GM12878 (cell line): ENCODE data around the gene PRF1. TPM values are rescaled to one million over a fixed set of nuclear protein-coding genes. Genes with fewer than 3 reads are reported as not detected.

Source experiments
- ASH2L ChIP-seq: fragments of 300-600, 200-600 bp; sonication (generic); IDR thresholded peaks from 2 replicates; pipeline ENCODE4 v1.6.1; 2017; ENCODE audit warnings: low read depth, mild to moderate bottlenecking, borderline replicate concordance
- BCL11A ChIP-seq: IDR thresholded peaks from 2 replicates; pipeline ENCODE4 v1.6.1; 2011; ENCODE audit warnings: low read depth, low read length
- BHLHE40 ChIP-seq, 2 experiments: fragments of 450-650 bp in 1 of 2; IDR thresholded peaks; 2 replicates each; pipeline ENCODE4 v1.6.1; 2011 to 2017; ENCODE audit warnings: low read depth in 2 of 2, borderline replicate concordance in 1 of 2, improper control_type of control experiment in 1 of 2, low read length in 1 of 2, mild to moderate bottlenecking in 1 of 2
- BRCA1 ChIP-seq: IDR thresholded peaks from 2 replicates; pipeline ENCODE4 v1.6.1; 2011; ENCODE audit warnings: low read depth, low read length, improper control_type of control experiment
- CBFB ChIP-seq: IDR thresholded peaks from 2 replicates; pipeline ENCODE4 v1.6.1; 2016; ENCODE audit warnings: antibody characterized with exemption, low read depth
- CHD1 ChIP-seq: IDR thresholded peaks from 2 replicates; pipeline ENCODE4 v1.6.1; 2012; ENCODE audit warnings: low read depth, low read length, improper control_type of control experiment
- EGR1 ChIP-seq, 2 experiments: IDR thresholded peaks; 1 replicate in 1 of 2; 2 replicates in 1 of 2; pipeline ENCODE4 v1.6.1; 2011 to 2012; ENCODE audit warnings: low read depth in 2 of 2, low read length in 2 of 2, borderline replicate concordance in 1 of 2, mild to moderate bottlenecking in 1 of 2, moderate library complexity in 1 of 2
- EP300 ChIP-seq, 2 experiments: fragments of 150-350 bp in 1 of 2; IDR thresholded peaks; 2 replicates each; pipeline ENCODE4 v1.6.1; 2011 to 2012; ENCODE audit warnings: low read depth in 2 of 2, low read length in 2 of 2, borderline replicate concordance in 1 of 2, improper control_type of control experiment in 1 of 2, inconsistent platforms in 1 of 2; ENCODE audit not compliant: control insufficient read depth in 1 of 2
- IKZF1 ChIP-seq: fragments of 450-650 bp; conservative IDR thresholded peaks from 2 replicates; pipeline ENCODE4 v1.6.1; 2017; ENCODE audit warnings: antibody characterized with exemption, mild to moderate bottlenecking
- KLF5 ChIP-seq: fragments of 450-650 bp; IDR thresholded peaks from 2 replicates; pipeline ENCODE4 v1.6.1; 2014; ENCODE audit warnings: mild to moderate bottlenecking; ENCODE audit not compliant: partially characterized antibody
- MXI1 ChIP-seq: fragments of 150-350 bp; IDR thresholded peaks from 2 replicates; pipeline ENCODE4 v1.6.1; 2011; ENCODE audit warnings: low read depth, mild to moderate bottlenecking, inconsistent platforms, low read length, improper control_type of control experiment
- NBN ChIP-seq: fragments of 450-650 bp; IDR thresholded peaks from 2 replicates; pipeline ENCODE4 v1.6.1; 2016
- POLR2AphosphoS5 ChIP-seq: IDR thresholded peaks from 2 replicates; pipeline ENCODE4 v1.6.1; 2011; ENCODE audit warnings: mild to moderate bottlenecking, low read length, inconsistent platforms
- RBBP5 ChIP-seq: fragments of 200-600 bp; sonication (generic); conservative IDR thresholded peaks from 2 replicates; pipeline ENCODE4 v1.6.1; 2016
- RELA ChIP-seq: fragments of 450-650 bp; IDR thresholded peaks from 2 replicates; pipeline ENCODE4 v1.8.0; 2014; ENCODE audit warnings: borderline replicate concordance; ENCODE audit not compliant: partially characterized antibody
- SREBF1 ChIP-seq: IDR thresholded peaks from 2 replicates; pipeline ENCODE4 v1.6.1; 2012; ENCODE audit warnings: mild to moderate bottlenecking, low read length
- TAF1 ChIP-seq: IDR thresholded peaks from 2 replicates; pipeline ENCODE4 v1.6.1; 2011; ENCODE audit warnings: mild to moderate bottlenecking, low read depth, low read length, borderline replicate concordance
- YBX1 ChIP-seq: fragments of 450-650 bp; IDR thresholded peaks from 2 replicates; pipeline ENCODE4 v1.6.1; 2016; ENCODE audit warnings: antibody characterized with exemption
- ZNF217 ChIP-seq: fragments of 450-650 bp; IDR thresholded peaks from 2 replicates; pipeline ENCODE4 v1.6.1; 2017; ENCODE audit warnings: antibody characterized with exemption, mild to moderate bottlenecking
- polyA plus RNA-seq, 11 experiments: library from polyadenylated mRNA; depleted of rRNA in 4 of 11; unstranded in 6 of 11; stranded (reverse) in 5 of 11; fragments of >200 nt; fragmentation: Nextera tagmentation in 4 of 11; fragmentation: Illumina TruSeq in 1 of 11; extraction: Ambion mirVana in 4 of 11; extraction: Trizol in 1 of 11; gene quantifications; 1 replicate in 1 of 11; 2 replicates in 10 of 11; pipeline versions ENCODE4 v1.2.1 to v1.2.3, GENCODE V29; 2011 to 2016; ENCODE audit warnings: inconsistent platforms in 2 of 11, missing spikeins in 2 of 11, low read depth in 1 of 11
- total RNA-seq, 4 experiments: library from RNA; depleted of rRNA in 3 of 4; stranded (reverse); fragments of >200 nt in 3 of 4; fragmentation: Illumina TruSeq in 1 of 4; extraction: Trizol in 1 of 4; gene quantifications; 2 replicates each; pipeline versions ENCODE4 v1.2.1 to v1.2.3, GENCODE V29; 2013 to 2021
- TF ChIP-seq, protein P1 (sequence below): IDR thresholded peaks from 2 replicates; pipeline ENCODE4 v1.6.1; 2012; ENCODE audit warnings: low read depth, low read length, improper control_type of control experiment
- TF ChIP-seq, protein P2 (sequence below): IDR thresholded peaks from 2 replicates; pipeline ENCODE4 v1.6.1; 2011; ENCODE audit warnings: low read depth, low read length, improper control_type of control experiment, borderline replicate concordance
- TF ChIP-seq, protein P3 (sequence below): fragments of 450-650 bp; IDR thresholded peaks from 2 replicates; pipeline ENCODE4 v1.6.1; 2016; ENCODE audit warnings: mild to moderate bottlenecking
- TF ChIP-seq, protein P4 (sequence below): IDR thresholded peaks from 2 replicates; pipeline ENCODE4 v1.6.1; 2011; ENCODE audit warnings: low read depth, mild to moderate bottlenecking, low read length, moderate library complexity, borderline replicate concordance; ENCODE audit errors: extremely low read depth
- TF ChIP-seq, protein P5 (sequence below): fragments of 450-650 bp; formaldehyde crosslinking; IDR thresholded peaks from 2 replicates; pipeline ENCODE4 v1.4.0; 2020; ENCODE audit warnings: mild to moderate bottlenecking, moderate library complexity
- TF ChIP-seq, protein P6 (sequence below): IDR thresholded peaks from 2 replicates; pipeline ENCODE4 v1.6.1; 2012; ENCODE audit warnings: low read depth, low read length, improper control_type of control experiment

Gene PRF1
- total and polyA plus RNA-seq, 10 of the 15 experiments (the other 5 are each of a cell fraction or from before 2014, with no cell fraction given) = 0.84 to 15.7 (median 1.3) TPM

DNA sequence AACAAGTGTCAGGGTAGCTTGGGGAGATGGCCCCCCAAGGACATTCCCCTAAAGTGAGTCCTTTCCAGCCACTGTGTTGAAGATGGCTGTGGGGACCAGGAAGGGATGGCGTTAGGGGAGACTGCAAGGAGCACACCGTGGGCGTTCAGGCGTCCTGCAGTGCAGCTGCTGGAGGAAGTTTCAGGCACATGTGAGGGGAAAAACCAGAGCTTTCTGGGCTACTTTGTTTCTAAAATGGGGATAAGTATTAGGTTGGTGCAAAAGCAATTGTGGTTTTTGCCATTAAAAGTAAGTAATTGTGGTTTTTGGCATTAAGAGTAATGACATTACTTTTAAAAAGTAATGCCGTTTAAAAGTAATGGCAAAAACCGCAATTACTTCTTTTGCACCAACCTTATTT is 14.3 kb downstream of the PRF1 start (continued):
- no peak for TF ChIP-seq CHD1
- no peak for TF ChIP-seq BRCA1
- peak; percentile 55; the same call in 1 of the 2 replicates for TF ChIP-seq IKZF1
- TF ChIP-seq, protein P1, sequence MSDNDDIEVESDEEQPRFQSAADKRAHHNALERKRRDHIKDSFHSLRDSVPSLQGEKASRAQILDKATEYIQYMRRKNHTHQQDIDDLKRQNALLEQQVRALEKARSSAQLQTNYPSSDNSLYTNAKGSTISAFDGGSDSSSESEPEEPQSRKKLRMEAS = no peak
- TF ChIP-seq, protein P2, sequence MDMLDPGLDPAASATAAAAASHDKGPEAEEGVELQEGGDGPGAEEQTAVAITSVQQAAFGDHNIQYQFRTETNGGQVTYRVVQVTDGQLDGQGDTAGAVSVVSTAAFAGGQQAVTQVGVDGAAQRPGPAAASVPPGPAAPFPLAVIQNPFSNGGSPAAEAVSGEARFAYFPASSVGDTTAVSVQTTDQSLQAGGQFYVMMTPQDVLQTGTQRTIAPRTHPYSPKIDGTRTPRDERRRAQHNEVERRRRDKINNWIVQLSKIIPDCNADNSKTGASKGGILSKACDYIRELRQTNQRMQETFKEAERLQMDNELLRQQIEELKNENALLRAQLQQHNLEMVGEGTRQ = no peak
- peak in 1 of 2 experiments; percentile 17; a peak in 1 of 4 replicates for TF ChIP-seq EP300 (IDR thresholded peaks at IDR 0.05; ENCODE audit: borderline replicate concordance in 1 of 2, control insufficient read depth in 1 of 2, low read depth in 2 of 2, low read length in 2 of 2)
- TF ChIP-seq, protein P3, sequence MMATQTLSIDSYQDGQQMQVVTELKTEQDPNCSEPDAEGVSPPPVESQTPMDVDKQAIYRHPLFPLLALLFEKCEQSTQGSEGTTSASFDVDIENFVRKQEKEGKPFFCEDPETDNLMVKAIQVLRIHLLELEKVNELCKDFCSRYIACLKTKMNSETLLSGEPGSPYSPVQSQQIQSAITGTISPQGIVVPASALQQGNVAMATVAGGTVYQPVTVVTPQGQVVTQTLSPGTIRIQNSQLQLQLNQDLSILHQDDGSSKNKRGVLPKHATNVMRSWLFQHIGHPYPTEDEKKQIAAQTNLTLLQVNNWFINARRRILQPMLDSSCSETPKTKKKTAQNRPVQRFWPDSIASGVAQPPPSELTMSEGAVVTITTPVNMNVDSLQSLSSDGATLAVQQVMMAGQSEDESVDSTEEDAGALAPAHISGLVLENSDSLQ = no peak
- TF ChIP-seq TAF1 = no peak
- no peak for TF ChIP-seq ZNF217
- TF ChIP-seq BHLHE40 (IDR thresholded peaks at IDR 0.05; ENCODE audit: borderline replicate concordance in 1 of 2, low read depth in 2 of 2, low read length in 1 of 2) = peak; percentile 68 to 75; a peak in 3 of 4 replicates
- TF ChIP-seq RBBP5 = no peak
- TF ChIP-seq, protein P4, sequence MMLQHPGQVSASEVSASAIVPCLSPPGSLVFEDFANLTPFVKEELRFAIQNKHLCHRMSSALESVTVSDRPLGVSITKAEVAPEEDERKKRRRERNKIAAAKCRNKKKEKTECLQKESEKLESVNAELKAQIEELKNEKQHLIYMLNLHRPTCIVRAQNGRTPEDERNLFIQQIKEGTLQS = no peak
- TF ChIP-seq BCL11A = no peak
- TF ChIP-seq, protein P5, sequence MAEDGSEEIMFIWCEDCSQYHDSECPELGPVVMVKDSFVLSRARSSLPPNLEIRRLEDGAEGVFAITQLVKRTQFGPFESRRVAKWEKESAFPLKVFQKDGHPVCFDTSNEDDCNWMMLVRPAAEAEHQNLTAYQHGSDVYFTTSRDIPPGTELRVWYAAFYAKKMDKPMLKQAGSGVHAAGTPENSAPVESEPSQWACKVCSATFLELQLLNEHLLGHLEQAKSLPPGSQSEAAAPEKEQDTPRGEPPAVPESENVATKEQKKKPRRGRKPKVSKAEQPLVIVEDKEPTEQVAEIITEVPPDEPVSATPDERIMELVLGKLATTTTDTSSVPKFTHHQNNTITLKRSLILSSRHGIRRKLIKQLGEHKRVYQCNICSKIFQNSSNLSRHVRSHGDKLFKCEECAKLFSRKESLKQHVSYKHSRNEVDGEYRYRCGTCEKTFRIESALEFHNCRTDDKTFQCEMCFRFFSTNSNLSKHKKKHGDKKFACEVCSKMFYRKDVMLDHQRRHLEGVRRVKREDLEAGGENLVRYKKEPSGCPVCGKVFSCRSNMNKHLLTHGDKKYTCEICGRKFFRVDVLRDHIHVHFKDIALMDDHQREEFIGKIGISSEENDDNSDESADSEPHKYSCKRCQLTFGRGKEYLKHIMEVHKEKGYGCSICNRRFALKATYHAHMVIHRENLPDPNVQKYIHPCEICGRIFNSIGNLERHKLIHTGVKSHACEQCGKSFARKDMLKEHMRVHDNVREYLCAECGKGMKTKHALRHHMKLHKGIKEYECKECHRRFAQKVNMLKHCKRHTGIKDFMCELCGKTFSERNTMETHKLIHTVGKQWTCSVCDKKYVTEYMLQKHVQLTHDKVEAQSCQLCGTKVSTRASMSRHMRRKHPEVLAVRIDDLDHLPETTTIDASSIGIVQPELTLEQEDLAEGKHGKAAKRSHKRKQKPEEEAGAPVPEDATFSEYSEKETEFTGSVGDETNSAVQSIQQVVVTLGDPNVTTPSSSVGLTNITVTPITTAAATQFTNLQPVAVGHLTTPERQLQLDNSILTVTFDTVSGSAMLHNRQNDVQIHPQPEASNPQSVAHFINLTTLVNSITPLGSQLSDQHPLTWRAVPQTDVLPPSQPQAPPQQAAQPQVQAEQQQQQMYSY (CRISPR knock-in tag) = no peak
- no peak for TF ChIP-seq POLR2AphosphoS5
- no peak for TF ChIP-seq ASH2L
- no peak for TF ChIP-seq NBN
- 0 out of 2 replicates have a peak, but pooled peaks have one; percentile 17 for TF ChIP-seq CBFB
- TF ChIP-seq, protein P6, sequence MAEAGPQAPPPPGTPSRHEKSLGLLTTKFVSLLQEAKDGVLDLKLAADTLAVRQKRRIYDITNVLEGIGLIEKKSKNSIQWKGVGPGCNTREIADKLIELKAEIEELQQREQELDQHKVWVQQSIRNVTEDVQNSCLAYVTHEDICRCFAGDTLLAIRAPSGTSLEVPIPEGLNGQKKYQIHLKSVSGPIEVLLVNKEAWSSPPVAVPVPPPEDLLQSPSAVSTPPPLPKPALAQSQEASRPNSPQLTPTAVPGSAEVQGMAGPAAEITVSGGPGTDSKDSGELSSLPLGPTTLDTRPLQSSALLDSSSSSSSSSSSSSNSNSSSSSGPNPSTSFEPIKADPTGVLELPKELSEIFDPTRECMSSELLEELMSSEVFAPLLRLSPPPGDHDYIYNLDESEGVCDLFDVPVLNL = no peak
- no peak for TF ChIP-seq MXI1
- no peak for TF ChIP-seq SREBF1
- peak in 1 of 2 experiments; percentile 45; a peak in 1 of 3 replicates for TF ChIP-seq EGR1 (IDR thresholded peaks at IDR 0.05; ENCODE audit: borderline replicate concordance in 1 of 2, low read depth in 2 of 2, low read length in 2 of 2)
- no peak for TF ChIP-seq RELA
- no peak for TF ChIP-seq YBX1
- TF ChIP-seq KLF5 = no peak
